RWPE2 (cell line): ENCODE measurements around the gene NEURL1.

Source experiments
- ATAC-seq: fragments of 200-7000 bp; cut with Tn5 transposase; 3 replicates; pipeline ENCODE4 v1.9.1; 2021; ENCODE audit warnings: low read depth
- DNase-seq: peaks from one replicate; pipeline ENCODE4 v3.0.0-alpha.2; 2020; ENCODE audit warnings: low spot score
- H3K27ac ChIP-seq: fragments of 450-650 bp; 2 replicates; pipeline ENCODE4 v1.5.1; 2017; ENCODE audit warnings: mild to moderate bottlenecking; ENCODE audit not compliant: poor library complexity, severe bottlenecking
- H3K27me3 ChIP-seq: fragments of 250-450 bp; sonication (Bioruptor Pico); 2 replicates; pipeline ENCODE4 v1.5.1; 2021; ENCODE audit warnings: mild to moderate bottlenecking, moderate library complexity; ENCODE audit not compliant: insufficient read depth, poor library complexity, severe bottlenecking
- H3K36me3 ChIP-seq: fragments of 250-450 bp; sonication (Bioruptor Pico); 2 replicates; pipeline ENCODE4 v1.5.1; 2020; ENCODE audit warnings: low read depth, mild to moderate bottlenecking, moderate library complexity
- H3K4me1 ChIP-seq: fragments of 250-450 bp; sonication (Bioruptor Pico); 2 replicates; pipeline ENCODE4 v1.5.1; 2021; ENCODE audit warnings: mild to moderate bottlenecking, moderate library complexity; ENCODE audit not compliant: insufficient read depth, poor library complexity, severe bottlenecking
- H3K4me3 ChIP-seq: fragments of 250-450 bp; sonication (Bioruptor Pico); 2 replicates; pipeline ENCODE4 v1.5.1; 2021; ENCODE audit warnings: mild to moderate bottlenecking, moderate library complexity; ENCODE audit not compliant: severe bottlenecking
- H3K9me3 ChIP-seq: fragments of 250-450 bp; sonication (Bioruptor Pico); 2 replicates; pipeline ENCODE4 v1.5.1; 2021; ENCODE audit warnings: mild to moderate bottlenecking, moderate library complexity; ENCODE audit not compliant: severe bottlenecking
- TF ChIP-seq, protein P1 (sequence below): fragments of 450-650 bp; IDR thresholded peaks from one replicate; pipeline ENCODE4 v1.5.1; 2017; ENCODE audit warnings: mild to moderate bottlenecking, moderate library complexity; ENCODE audit not compliant: poor library complexity, severe bottlenecking

NEURL1 gene

GRCh38 chr10:103560886-103561285, 67.4 kb downstream of the NEURL1 start:
- no peaks in the 10 kb centered on the region for H3K9me3 ChIP-seq
- H3K27ac ChIP-seq, result no peak overlapping the region
- no peak overlapping the region for H3K4me3 ChIP-seq
- no peak for ATAC-seq
- H3K27me3 ChIP-seq, result no peaks in the 10 kb centered on the region
- no peak for DNase-seq
- TF ChIP-seq, protein P1, sequence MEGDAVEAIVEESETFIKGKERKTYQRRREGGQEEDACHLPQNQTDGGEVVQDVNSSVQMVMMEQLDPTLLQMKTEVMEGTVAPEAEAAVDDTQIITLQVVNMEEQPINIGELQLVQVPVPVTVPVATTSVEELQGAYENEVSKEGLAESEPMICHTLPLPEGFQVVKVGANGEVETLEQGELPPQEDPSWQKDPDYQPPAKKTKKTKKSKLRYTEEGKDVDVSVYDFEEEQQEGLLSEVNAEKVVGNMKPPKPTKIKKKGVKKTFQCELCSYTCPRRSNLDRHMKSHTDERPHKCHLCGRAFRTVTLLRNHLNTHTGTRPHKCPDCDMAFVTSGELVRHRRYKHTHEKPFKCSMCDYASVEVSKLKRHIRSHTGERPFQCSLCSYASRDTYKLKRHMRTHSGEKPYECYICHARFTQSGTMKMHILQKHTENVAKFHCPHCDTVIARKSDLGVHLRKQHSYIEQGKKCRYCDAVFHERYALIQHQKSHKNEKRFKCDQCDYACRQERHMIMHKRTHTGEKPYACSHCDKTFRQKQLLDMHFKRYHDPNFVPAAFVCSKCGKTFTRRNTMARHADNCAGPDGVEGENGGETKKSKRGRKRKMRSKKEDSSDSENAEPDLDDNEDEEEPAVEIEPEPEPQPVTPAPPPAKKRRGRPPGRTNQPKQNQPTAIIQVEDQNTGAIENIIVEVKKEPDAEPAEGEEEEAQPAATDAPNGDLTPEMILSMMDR, result no peak
- H3K36me3 ChIP-seq, result no peaks in the 10 kb centered on the region
- no peaks in the 10 kb centered on the region for H3K4me1 ChIP-seq

DNA sequence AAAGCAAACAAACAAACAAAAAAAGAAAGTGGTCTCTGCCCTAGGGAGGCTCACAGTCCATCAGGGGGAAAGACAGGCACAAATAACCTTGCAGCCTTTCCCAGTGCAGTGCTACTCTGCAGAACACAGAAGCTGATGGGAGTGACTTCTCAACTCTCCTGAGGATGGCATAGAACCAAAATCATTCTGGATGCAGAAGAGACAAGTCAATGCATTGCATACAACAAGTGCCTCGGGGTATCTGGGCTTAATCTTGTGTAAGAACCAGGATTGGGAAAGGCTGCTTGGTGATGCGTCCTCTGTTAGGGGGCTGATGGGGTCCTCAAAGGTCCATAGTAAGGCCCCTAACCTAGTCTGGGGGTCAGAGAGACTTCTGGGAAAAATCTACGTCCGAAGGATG, 68.9 kb downstream of the NEURL1 start:
- no peak for DNase-seq
- ATAC-seq, result no peak
- Histone ChIP-seq H3K4me3 (no peak overlapping the region), H3K4me1 (no peaks in the 10 kb centered on the region), H3K27ac (no peak overlapping the region), H3K9me3 (no peaks in the 10 kb centered on the region), H3K36me3 (no peaks in the 10 kb centered on the region), H3K27me3 (no peaks in the 10 kb centered on the region)
- TF ChIP-seq, protein P1, result no peak

GRCh38 chr10:103563231-103564115, 70.0 kb downstream of the NEURL1 start:
- Histone ChIP-seq H3K9me3 (no peaks in the 10 kb centered on the region), H3K27me3 (no peaks in the 10 kb centered on the region), H3K36me3 (no peaks in the 10 kb centered on the region), H3K4me3 (no peak overlapping the region), H3K4me1 (no peaks in the 10 kb centered on the region), H3K27ac (no peak overlapping the region)
- TF ChIP-seq, protein P1, result no peak
- ATAC-seq, result no peak
- DNase-seq, result no peak

- H3K4me3 ChIP-seq, result no peak overlapping the region
- H3K27ac ChIP-seq, result no peak overlapping the region
- no peak for DNase-seq
- no peaks in the 10 kb centered on the region for H3K27me3 ChIP-seq
- no peaks in the 10 kb centered on the region for H3K9me3 ChIP-seq
- H3K4me1 ChIP-seq, result no peaks in the 10 kb centered on the region
- H3K36me3 ChIP-seq, result no peaks in the 10 kb centered on the region
- TF ChIP-seq, protein P1, result no peak
- ATAC-seq, result no peak
These were observed 70.6 kb downstream of the NEURL1 start for GRCh38 chr10:103564116-103564501.
